Body of pancreas (tissue), 4 donors: ENCODE data around the gene ANXA8.
"Not testable (repeated sequence)": the region's sequence is repeated elsewhere in the genome, so short reads cannot be mapped to it uniquely, and the experiment has no call there.

Source experiments
- CTCF ChIP-seq, 7 experiments: fragments of 450-650 bp in 4 of 7; fragments of 200-600 bp in 3 of 7; sonication (generic) in 3 of 7; IDR thresholded peaks; one replicate each; pipeline ENCODE4 v1.5.1; 2016 to 2019; ENCODE audit warnings: antibody characterized with exemption in 7 of 7
- POLR2A ChIP-seq, 3 donors: fragments of 450-650 bp; IDR thresholded peaks; one replicate each; pipeline ENCODE4 v1.6.1; 2016; ENCODE audit warnings: antibody characterized with exemption in 3 of 3, mild to moderate bottlenecking in 2 of 3

GRCh38 chr10:47483923-47484322 lies at the start of gene ANXA8:
- TF ChIP-seq CTCF, POLR2A (IDR thresholded peaks at IDR 0.05): not testable (repeated sequence)
